K562 (cell line): ENCODE measurements around the gene TRRAP. TPM values are rescaled to one million over a fixed set of nuclear protein-coding genes. Genes with fewer than 3 reads are reported as not detected.

ENCODE experiments used
- ATAC-seq: fragments of 200-7000 bp; cut with Tn5 transposase; 3 replicates; pipeline ENCODE4 v1.9.1; 2020; ENCODE audit warnings: moderate library complexity
- BruUV-seq: library from RNA; stranded (reverse); fragments of 400-500 nt; replicated peaks from 2 replicates; lab custom pipeline; 2021; lab: Mats Ljungman, UMichigan
- CTCF ChIA-PET: fragments of 300-600 bp; formaldehyde crosslinking; extraction: SDS; loops from one replicate; lab custom pipeline; 2021; ENCODE audit warnings: low intra/inter-chr PET ratio; lab: Yijun Ruan, JAX
- POLR2A ChIA-PET: fragments of 300-600, 350-650 bp; sonication (Branson Sonifier 250); formaldehyde crosslinking; extraction: SDS; loops from one replicate; lab custom pipeline; 2021; ENCODE audit warnings: antibody characterized with exemption, inconsistent platforms; lab: Yijun Ruan, JAX
- DNase-seq, 4 experiments: peaks; one replicate each; pipeline versions ENCODE4 v3.0.0 to v3.0.0-alpha.2; 2011 to 2018; ENCODE audit warnings: low spot score in 3 of 4, mixed read lengths in 3 of 4; ENCODE audit errors: extremely low read depth in 1 of 4
- FAIRE-seq: peaks from 2 replicates; lab custom pipeline; 2011; peaks lifted over from hg19 to GRCh38; lab: Jason Lieb, UNC
- H2AFZ ChIP-seq: 2 replicates; pipeline ENCODE4 v1.6.0; 2011; ENCODE audit warnings: low read depth, low read length, control low read depth, inconsistent platforms
- H3K27ac ChIP-seq: fragments of 200-600 bp; 3 replicates; pipeline ENCODE4 v1.8.0; 2011; ENCODE audit warnings: low read depth, mild to moderate bottlenecking, control low read depth, inconsistent platforms, low read length, moderate library complexity, mixed read lengths; ENCODE audit errors: extremely low read depth
- H3K27me3 ChIP-seq, 2 experiments: fragments of 300-600 bp in 1 of 2; 2 replicates in 1 of 2; 3 replicates in 1 of 2; pipeline versions ENCODE4 v1.6.0 to v1.8.0; 2011; ENCODE audit warnings: inconsistent platforms in 2 of 2, low read length in 2 of 2, mild to moderate bottlenecking in 1 of 2, mixed read lengths in 1 of 2, moderate library complexity in 1 of 2; ENCODE audit not compliant: control insufficient read depth in 2 of 2, insufficient read depth in 2 of 2
- H3K36me3 ChIP-seq: fragments of 300-600 bp; 3 replicates; pipeline ENCODE4 v1.8.0; 2011; ENCODE audit warnings: mild to moderate bottlenecking, low read length, inconsistent platforms; ENCODE audit not compliant: control insufficient read depth, insufficient read depth
- H3K4me1 ChIP-seq, 2 experiments: fragments of 200-600 bp in 1 of 2; replicated peaks in 1 of 2; 2 replicates in 1 of 2; 3 replicates in 1 of 2; pipeline versions ENCODE4 v1.5.1 to v1.8.0; 2011; ENCODE audit warnings: inconsistent platforms in 2 of 2, low read length in 2 of 2, mild to moderate bottlenecking in 1 of 2, mixed read lengths in 1 of 2, moderate library complexity in 1 of 2; ENCODE audit not compliant: control insufficient read depth in 2 of 2, insufficient read depth in 2 of 2
- H3K4me2 ChIP-seq: 2 replicates; pipeline ENCODE4 v1.6.1; 2011; ENCODE audit warnings: low read length, control low read depth, inconsistent platforms, mixed read lengths; ENCODE audit not compliant: insufficient read depth
- H3K4me3 ChIP-seq: fragments of 200-600 bp; sonication (generic), shearing (Covaris generic); 2 replicates; pipeline ENCODE4 v1.5.1; 2016; ENCODE audit warnings: control low read depth, inconsistent platforms
- H3K79me2 ChIP-seq: fragments of 200-600 bp; 3 replicates; pipeline ENCODE4 v1.8.0; 2011; ENCODE audit warnings: low read length, inconsistent platforms; ENCODE audit not compliant: control insufficient read depth, insufficient read depth
- H3K9ac ChIP-seq, 2 experiments: 2 replicates each; pipeline versions ENCODE4 v1.6.0 to v1.6.1; 2011; ENCODE audit warnings: low read depth in 2 of 2, low read length in 2 of 2, control low read depth in 1 of 2, inconsistent platforms in 1 of 2, mild to moderate bottlenecking in 1 of 2, mixed read lengths in 1 of 2; ENCODE audit not compliant: insufficient read depth in 1 of 2
- H3K9me1 ChIP-seq: one replicate; pipeline ENCODE4 v1.6.0; 2011; ENCODE audit warnings: inconsistent platforms, mild to moderate bottlenecking, low read length, moderate library complexity; ENCODE audit not compliant: control insufficient read depth, insufficient read depth
- H3K9me3 ChIP-seq: replicated peaks from 2 replicates; pipeline ENCODE4 v1.5.1; 2011; ENCODE audit warnings: low read depth, low read length, inconsistent platforms; ENCODE audit not compliant: control insufficient read depth, insufficient read depth
- H4K20me1 ChIP-seq: replicated peaks from 2 replicates; pipeline ENCODE4 v1.6.1; 2011; ENCODE audit warnings: low read length, inconsistent platforms, mixed read lengths; ENCODE audit not compliant: control insufficient read depth, insufficient read depth
- EP300 ChIP-seq: IDR thresholded peaks from 2 replicates; pipeline ENCODE4 v1.6.1; 2012; ENCODE audit warnings: low read length, improper control_type of control experiment
- NCOA4 ChIP-seq: fragments of 450-650 bp; IDR thresholded peaks from 2 replicates; pipeline ENCODE4 v1.6.1; 2018; ENCODE audit warnings: mild to moderate bottlenecking; ENCODE audit not compliant: partially characterized antibody
- NR2F6 ChIP-seq: fragments of 450-650 bp; formaldehyde crosslinking; IDR thresholded peaks from 2 replicates; pipeline ENCODE4 v1.4.0; 2020; ENCODE audit warnings: mild to moderate bottlenecking
- PRPF4 ChIP-seq: fragments of 200-400 bp; formaldehyde crosslinking; IDR thresholded peaks from one replicate; pipeline ENCODE4 v1.6.1; 2017; ENCODE audit warnings: low read length, low read depth, mild to moderate bottlenecking; ENCODE audit not compliant: insufficient read depth, poor library complexity, severe bottlenecking
- ZNF586 ChIP-seq: fragments of 450-650 bp; formaldehyde crosslinking; conservative IDR thresholded peaks from 2 replicates; pipeline ENCODE4 v1.4.0; 2020; ENCODE audit warnings: mild to moderate bottlenecking, moderate library complexity
- WGBS: fragments of 100-300 bp; shearing (Covaris generic); methylation state at CpG from one replicate; pipeline ENCODE4 v1.1.6; 2016; ENCODE audit warnings: low coverage, mixed read lengths; ENCODE audit not compliant: insufficient coverage; ENCODE audit errors: missing lambda C conversion rate; 5-methylcytosine and 5-hydroxymethylcytosine counted together
- in situ Hi-C: fragments of 300-500 bp; cut with MboI; formaldehyde crosslinking; loops from 4 replicates; pipeline ENCODE4 v1.15.0; 2018; ENCODE audit warnings: inconsistent platforms, mixed read lengths
- intact Hi-C: fragments of 100-400 bp; cut with micrococcal nuclease; formaldehyde crosslinking; loops from 2 replicates; pipeline ENCODE4 v1.14.2; 2022
- polyA plus RNA-seq, 8 experiments: library from polyadenylated mRNA; depleted of rRNA in 4 of 8; stranded (reverse) in 5 of 8; unstranded in 3 of 8; fragments of >200 nt; fragmentation: Nextera tagmentation in 2 of 8; fragmentation: Illumina TruSeq in 1 of 8; extraction: Ambion mirVana in 2 of 8; extraction: Trizol in 1 of 8; gene quantifications; 2 replicates each; pipeline versions ENCODE4 v1.2.1 to v1.2.3, GENCODE V29; 2011 to 2014; ENCODE audit warnings: inconsistent platforms in 1 of 8, missing spikeins in 1 of 8
- total RNA-seq, 7 experiments: library from RNA; depleted of rRNA in 6 of 7; stranded (reverse); fragments of >200 nt in 6 of 7; fragmentation: Illumina TruSeq in 2 of 7; extraction: Trizol in 2 of 7; gene quantifications; 2 replicates each; pipeline versions ENCODE4 v1.2.1 to v1.2.3, GENCODE V29; 2011 to 2021; ENCODE audit warnings: low replicate concordance in 1 of 7
- TF ChIP-seq, protein P1 (sequence below): fragments of 450-650 bp; formaldehyde crosslinking; IDR thresholded peaks from 2 replicates; pipeline ENCODE4 v1.4.0; 2020; ENCODE audit warnings: mild to moderate bottlenecking
- TF ChIP-seq, protein P2 (sequence below): fragments of 250-450 bp; sonication (Bioruptor Pico); IDR thresholded peaks from 2 replicates; pipeline ENCODE4 v1.4.0; 2020; ENCODE audit warnings: mild to moderate bottlenecking, moderate library complexity

TRRAP gene
- total and polyA plus RNA-seq, 9 of the 15 experiments (the other 6 are each of a cell fraction or from before 2014, with no cell fraction given): 1.3 to 47.2 (median 9.7) TPM

DNA sequence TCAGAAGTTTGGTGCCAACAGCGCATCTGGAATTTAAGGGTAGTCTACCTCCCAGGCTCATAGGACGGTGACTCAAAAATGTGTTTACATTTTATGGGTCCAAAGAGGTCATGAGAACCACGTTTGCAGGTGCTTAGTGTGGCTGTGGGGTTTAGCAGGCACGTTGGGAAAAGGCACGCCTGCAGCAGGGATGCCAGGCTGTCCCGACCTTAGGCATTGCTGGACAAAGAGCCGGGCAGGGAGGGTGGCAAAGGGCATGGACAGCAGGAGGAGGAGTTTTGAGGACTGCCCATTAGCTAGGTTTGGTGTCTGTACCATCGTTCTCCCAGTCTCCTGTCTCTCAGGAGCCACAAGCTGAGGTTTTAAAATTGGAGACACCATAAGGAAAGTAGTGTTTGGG, 104.4 kb downstream of the TRRAP start (continued):
- TF ChIP-seq, protein P1, sequence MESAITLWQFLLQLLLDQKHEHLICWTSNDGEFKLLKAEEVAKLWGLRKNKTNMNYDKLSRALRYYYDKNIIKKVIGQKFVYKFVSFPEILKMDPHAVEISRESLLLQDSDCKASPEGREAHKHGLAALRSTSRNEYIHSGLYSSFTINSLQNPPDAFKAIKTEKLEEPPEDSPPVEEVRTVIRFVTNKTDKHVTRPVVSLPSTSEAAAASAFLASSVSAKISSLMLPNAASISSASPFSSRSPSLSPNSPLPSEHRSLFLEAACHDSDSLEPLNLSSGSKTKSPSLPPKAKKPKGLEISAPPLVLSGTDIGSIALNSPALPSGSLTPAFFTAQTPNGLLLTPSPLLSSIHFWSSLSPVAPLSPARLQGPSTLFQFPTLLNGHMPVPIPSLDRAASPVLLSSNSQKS: no peak

DNA sequence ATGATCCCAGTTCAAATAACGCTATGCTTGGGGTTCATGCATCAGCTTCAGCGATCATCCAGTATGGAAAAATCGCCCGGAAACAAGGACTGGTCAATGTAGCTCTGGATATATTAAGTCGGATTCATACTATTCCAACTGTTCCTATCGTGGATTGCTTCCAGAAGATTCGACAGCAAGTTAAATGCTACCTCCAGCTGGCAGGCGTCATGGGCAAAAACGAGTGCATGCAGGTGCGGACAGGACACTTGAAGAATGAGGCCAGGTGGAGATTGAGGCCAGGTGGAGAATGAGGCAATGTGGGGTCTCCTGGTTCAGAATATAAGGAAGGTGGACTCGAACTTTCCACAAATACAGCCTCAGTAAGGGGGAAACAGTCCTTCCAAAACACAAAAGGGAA, 105.8 kb downstream of the TRRAP start:
- BruUV-seq: no TSS peak
- intact Hi-C loops: no loop called here
- POLR2A ChIA-PET: no interaction called here
- H2AFZ ChIP-seq: no peak overlapping the region
- H3K4me3 ChIP-seq: no peak overlapping the region
- no peak overlapping the region for H3K9ac ChIP-seq
- no peaks in the 10 kb centered on the region for H3K27me3 ChIP-seq
- no peaks in the 10 kb centered on the region for H3K79me2 ChIP-seq
- peaks cover 100% of the 10 kb centered on the region for H3K36me3 ChIP-seq
- H3K9me1 ChIP-seq: no peaks in the 10 kb centered on the region
- FAIRE-seq (no peak), DNase-seq (no peak), ATAC-seq (no peak)
- no peak overlapping the region for H3K4me2 ChIP-seq
- H4K20me1 ChIP-seq: no peaks in the 10 kb centered on the region
- in situ Hi-C loops: no loop called here
- TF ChIP-seq ZNF586 (no peak), PRPF4 (no peak), EP300 (no peak), NR2F6 (CRISPR knock-in tag) (no peak), NCOA4 (no peak)
- TF ChIP-seq, protein P2, sequence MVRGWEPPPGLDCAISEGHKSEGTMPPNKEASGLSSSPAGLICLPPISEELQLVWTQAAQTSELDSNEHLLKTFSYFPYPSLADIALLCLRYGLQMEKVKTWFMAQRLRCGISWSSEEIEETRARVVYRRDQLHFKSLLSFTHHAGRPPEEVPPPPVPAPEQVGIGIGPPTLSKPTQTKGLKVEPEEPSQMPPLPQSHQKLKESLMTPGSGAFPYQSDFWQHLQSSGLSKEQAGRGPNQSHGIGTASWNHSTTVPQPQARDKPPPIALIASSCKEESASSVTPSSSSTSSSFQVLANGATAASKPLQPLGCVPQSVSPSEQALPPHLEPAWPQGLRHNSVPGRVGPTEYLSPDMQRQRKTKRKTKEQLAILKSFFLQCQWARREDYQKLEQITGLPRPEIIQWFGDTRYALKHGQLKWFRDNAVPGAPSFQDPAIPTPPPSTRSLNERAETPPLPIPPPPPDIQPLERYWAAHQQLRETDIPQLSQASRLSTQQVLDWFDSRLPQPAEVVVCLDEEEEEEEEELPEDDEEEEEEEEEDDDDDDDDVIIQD (CRISPR knock-in tag): no peak
- CTCF ChIA-PET: no interaction called here
- no peaks in the 10 kb centered on the region for H3K9me3 ChIP-seq
- no peak overlapping the region for H3K27ac ChIP-seq
- no peaks in the 10 kb centered on the region for H3K4me1 ChIP-seq
- WGBS: 94% methylated on average over 11 of the region's 11 CpGs
